Panc1 (cell line): ENCODE data around the gene SNURF. TPM values are rescaled to one million over a fixed set of nuclear protein-coding genes. Genes with fewer than 3 reads are reported as not detected.
"Not testable (repeated sequence)": the region's sequence is repeated elsewhere in the genome, so short reads cannot be mapped to it uniquely, and the experiment has no call there.

ENCODE experiments used
- ATAC-seq: fragments of 200-7000 bp; cut with Tn5 transposase; 2 replicates; pipeline ENCODE4 v1.9.1; 2020; ENCODE audit warnings: mild to moderate bottlenecking, moderate library complexity
- BruUV-seq: library from RNA; stranded (reverse); fragments of 400-500 nt; replicated peaks from 2 replicates; lab custom pipeline; 2021; lab: Mats Ljungman, UMichigan
- CTCF ChIA-PET: fragments of 300-600 bp; sonication (Branson Sonifier 250); formaldehyde crosslinking; loops from one replicate; lab custom pipeline; 2022; ENCODE audit warnings: antibody characterized with exemption; lab: Charles Lee
- POLR2A ChIA-PET: fragments of 300-600 bp; sonication (Branson Sonifier 250); formaldehyde crosslinking; loops from one replicate; lab custom pipeline; 2022; ENCODE audit warnings: antibody characterized with exemption; lab: Charles Lee
- DNase-seq: peaks from one replicate; pipeline ENCODE4 v3.0.0-alpha.2; 2010; ENCODE audit warnings: low read depth, low spot score
- H3K27ac ChIP-seq: 2 replicates; pipeline ENCODE4 v1.5.1; 2011; ENCODE audit warnings: mild to moderate bottlenecking, low read length, inconsistent platforms
- H3K27me3 ChIP-seq: fragments of 200-500 bp; sonication (Bioruptor generic); 2 replicates; pipeline ENCODE4 v1.6.0; 2014; ENCODE audit warnings: low read length, inconsistent platforms; ENCODE audit not compliant: control insufficient read depth, insufficient read depth
- H3K36me3 ChIP-seq: fragments of 200-500 bp; sonication (Bioruptor generic); 2 replicates; pipeline ENCODE4 v1.5.1; 2014; ENCODE audit warnings: inconsistent platforms, mild to moderate bottlenecking, low read length, moderate library complexity; ENCODE audit not compliant: control insufficient read depth, insufficient read depth
- H3K4me1 ChIP-seq: 2 replicates; pipeline ENCODE4 v1.5.1; 2011; ENCODE audit warnings: inconsistent platforms, mild to moderate bottlenecking, low read length, moderate library complexity; ENCODE audit not compliant: control insufficient read depth, insufficient read depth
- H3K4me3 ChIP-seq, 2 experiments: 2 replicates each; pipeline ENCODE4 v1.5.1; 2011 to 2012; ENCODE audit warnings: low read depth in 2 of 2, low read length in 2 of 2, mild to moderate bottlenecking in 2 of 2, inconsistent platforms in 1 of 2, moderate library complexity in 1 of 2
- H3K9me3 ChIP-seq: fragments of 200-500 bp; sonication (Bioruptor generic); 2 replicates; pipeline ENCODE4 v1.5.1; 2014; ENCODE audit warnings: low read depth, mild to moderate bottlenecking, inconsistent platforms, low read length, moderate library complexity; ENCODE audit not compliant: control insufficient read depth, insufficient read depth
- CTCF ChIP-seq: fragments of 450-650 bp; IDR thresholded peaks from 2 replicates; pipeline ENCODE4 v1.5.1; 2017; ENCODE audit warnings: mild to moderate bottlenecking
- POLR2AphosphoS5 ChIP-seq: IDR thresholded peaks from 2 replicates; pipeline ENCODE4 v1.6.1; 2012; ENCODE audit warnings: mild to moderate bottlenecking, low read depth, low read length, moderate library complexity
- REST ChIP-seq, 2 experiments: IDR thresholded peaks; 2 replicates each; pipeline ENCODE4 v1.6.1; 2011 to 2012; ENCODE audit warnings: low read depth in 2 of 2, control low read depth in 1 of 2, low read length in 1 of 2, mild to moderate bottlenecking in 1 of 2, moderate library complexity in 1 of 2; ENCODE audit not compliant: insufficient read depth in 1 of 2
- SIN3A ChIP-seq: IDR thresholded peaks from 2 replicates; pipeline ENCODE4 v1.6.1; 2012; ENCODE audit warnings: low read depth, mild to moderate bottlenecking, low read length, moderate library complexity, borderline replicate concordance; ENCODE audit not compliant: insufficient read depth
- TCF7L2 ChIP-seq: IDR thresholded peaks from 2 replicates; pipeline ENCODE4 v1.6.1; 2011; ENCODE audit warnings: mild to moderate bottlenecking, low read depth, low read length, inconsistent platforms
- in situ Hi-C: cut with HindIII; loops from 2 replicates; pipeline ENCODE4 v1.10.0; 2016; ENCODE audit warnings: low sequenced_read_pairs, low pct_unique_long_range_greater_than_20kb
- intact Hi-C: fragments of 100-400 bp; cut with micrococcal nuclease; formaldehyde crosslinking; loops from one replicate; pipeline ENCODE4 v1.10.0; 2022; ENCODE audit not compliant: unreplicated experiment
- total RNA-seq: library from RNA; stranded (reverse); gene quantifications from one replicate; pipeline ENCODE4 v1.2.1, GENCODE V29; 2021; ENCODE audit not compliant: unreplicated experiment

SNURF gene
- total RNA-seq, 1 experiment from 2014 or later, result 13.7 TPM

GRCh38 chr15:24971052-24971451 lies 16.3 kb downstream of the SNURF start:
- H3K27ac ChIP-seq, result no peak overlapping the region
- no peak for ATAC-seq
- BruUV-seq, result no TSS peak
- intact Hi-C loops (no loop called here), in situ Hi-C loops (no loop called here)
- no peaks in the 10 kb centered on the region for H3K4me1 ChIP-seq
- no peaks in the 10 kb centered on the region for H3K9me3 ChIP-seq
- POLR2A ChIA-PET, result no interaction called here
- no peak overlapping the region for H3K4me3 ChIP-seq
- no peaks in the 10 kb centered on the region for H3K36me3 ChIP-seq
- no peaks in the 10 kb centered on the region for H3K27me3 ChIP-seq
- no peak for TF ChIP-seq CTCF
- no peak for TF ChIP-seq POLR2AphosphoS5
- TF ChIP-seq SIN3A, result no peak
- no peak for TF ChIP-seq REST (IDR thresholded peaks at IDR 0.05; ENCODE audit: insufficient read depth in 1 of 2, low read depth in 2 of 2, low read length in 1 of 2)
- no peak for TF ChIP-seq TCF7L2
- CTCF ChIA-PET, result no interaction called here
- DNase-seq, result no peak

GRCh38 chr15:24971772-24972171 lies 17.0 kb downstream of the SNURF start:
- H3K27me3 ChIP-seq, result no peaks in the 10 kb centered on the region
- TF ChIP-seq CTCF (no peak), POLR2AphosphoS5 (no peak), TCF7L2 (no peak), SIN3A (no peak), REST (IDR thresholded peaks at IDR 0.05; ENCODE audit: insufficient read depth in 1 of 2, low read depth in 2 of 2, low read length in 1 of 2) (no peak)
- H3K36me3 ChIP-seq, result no peaks in the 10 kb centered on the region; the same call in 1 of the 2 replicates
- ATAC-seq (no peak), DNase-seq (no peak)
- CTCF ChIA-PET, result no interaction called here
- no TSS peak for BruUV-seq
- POLR2A ChIA-PET, result no interaction called here
- intact Hi-C loops, result no loop called here
- H3K9me3 ChIP-seq, result no peaks in the 10 kb centered on the region
- H3K4me3 ChIP-seq, result no peak overlapping the region
- no peak overlapping the region for H3K27ac ChIP-seq
- no peaks in the 10 kb centered on the region for H3K4me1 ChIP-seq
- in situ Hi-C loops, result no loop called here

- intact Hi-C loops, H3K4me3 ChIP-seq, H3K27me3 ChIP-seq, H3K36me3 ChIP-seq, H3K4me1 ChIP-seq, in situ Hi-C loops, H3K27ac ChIP-seq, ATAC-seq, BruUV-seq, H3K9me3 ChIP-seq, CTCF ChIA-PET, DNase-seq, POLR2A ChIA-PET: not testable (repeated sequence)
Measured at GRCh38 chr15:24972707-24973106, 17.9 kb downstream of the SNURF start.
